Measurements from ENCODE around the gene UBE3D.

The UBE3D gene

DNA sequence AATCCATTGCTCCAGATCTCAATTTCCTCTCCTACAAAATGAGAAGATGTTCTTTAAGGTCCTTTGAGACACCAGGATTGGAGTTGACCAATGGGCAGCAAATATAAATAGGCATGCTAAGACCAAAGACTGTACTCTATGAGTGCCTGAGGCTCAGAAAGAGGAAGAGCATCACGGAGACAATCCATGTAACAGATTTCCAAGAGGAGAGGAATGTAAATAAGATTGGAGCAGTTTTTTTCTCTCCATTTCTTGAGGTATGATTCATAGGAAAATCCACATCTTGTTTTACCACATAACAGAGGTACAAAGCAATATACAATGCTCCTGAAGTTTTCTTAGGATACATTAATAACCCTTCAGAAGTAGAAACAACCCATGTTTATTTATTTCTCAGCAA lies 109.8 kb downstream of the UBE3D start:
- Histone ChIP-seq H3K18ac (ENCODE audit: low read depth in 1 of 2, low read length in 2 of 2) (no peak overlapping the region), H3K14ac (ENCODE audit: low read length in 2 of 2) (no peak overlapping the region), H2BK5ac (ENCODE audit: low read depth, low read length, poor library complexity, severe bottlenecking) (peak overlapping the region; percentile 74), H3K23ac (ENCODE audit: low read length in 2 of 2) (no peak overlapping the region), H4K8ac (ENCODE audit: low read length) (no peak overlapping the region), H3K36me3 (ENCODE audit: control insufficient read depth in 1 of 2, insufficient read depth in 2 of 2, low read depth in 1 of 2, low read length in 2 of 2) (peaks cover 0 to 3% of the 10 kb centered on the region in 2 experiments), H3K4me3 (ENCODE audit: insufficient read depth in 1 of 2, low read depth in 1 of 2, low read length in 2 of 2) (peak overlapping the region in 1 of 2 experiments; percentile 8), H2AFZ (ENCODE audit: low read depth, low read length) (no peak overlapping the region), H3K9ac (ENCODE audit: low read length) (peak overlapping the region; percentile 66), H3K27me3 (ENCODE audit: control insufficient read depth in 1 of 2, insufficient read depth in 1 of 2, low read length in 2 of 2) (no peaks in the 10 kb centered on the region), H2AK5ac (ENCODE audit: low read length, severe bottlenecking) (peak overlapping the region; percentile 24), H2BK120ac (ENCODE audit: low read depth, low read length) (no peak overlapping the region), H3K4me2 (ENCODE audit: low read length, poor library complexity, severe bottlenecking) (peak overlapping the region; percentile 1), H3K4me1 (ENCODE audit: control insufficient read depth, insufficient read depth, low read depth, low read length) (peaks cover 16% of the 10 kb centered on the region), H3K79me1 (replicated peaks; ENCODE audit: low read length, poor library complexity, severe bottlenecking) (peaks cover 4% of the 10 kb centered on the region), H2BK12ac (ENCODE audit: low read length in 2 of 2) (peak overlapping the region in 1 of 2 experiments; percentile 23), H2BK15ac (ENCODE audit: low read depth, poor library complexity, severe bottlenecking) (no peak overlapping the region), H3K27ac (ENCODE audit: low read length, poor library complexity, severe bottlenecking) (peak overlapping the region; percentile 87), H3K4ac (ENCODE audit: low read depth in 1 of 2, low read length in 2 of 2) (no peak overlapping the region), H3K9me3 (ENCODE audit: control insufficient read depth, low read length) (no peaks in the 10 kb centered on the region), H4K91ac (ENCODE audit: low read length) (no peak overlapping the region)
- DNase-seq, result peak; percentile 90
- WGBS, result 0% methylated on average over 1 of the region's 1 CpG

- Histone ChIP-seq H2BK120ac (ENCODE audit: low read depth, low read length) (no peak overlapping the region), H3K14ac (ENCODE audit: low read length in 2 of 2) (no peak overlapping the region), H3K23ac (ENCODE audit: low read length in 2 of 2) (no peak overlapping the region), H2AK5ac (ENCODE audit: low read length, severe bottlenecking) (peak overlapping the region; percentile 33), H3K18ac (ENCODE audit: low read depth in 1 of 2, low read length in 2 of 2) (no peak overlapping the region), H4K91ac (ENCODE audit: low read length) (no peak overlapping the region), H3K79me1 (replicated peaks; ENCODE audit: low read length, poor library complexity, severe bottlenecking) (peaks cover 4% of the 10 kb centered on the region), H2BK12ac (ENCODE audit: low read length in 2 of 2) (peak overlapping the region in 1 of 2 experiments; percentile 63), H3K36me3 (ENCODE audit: control insufficient read depth in 1 of 2, insufficient read depth in 2 of 2, low read depth in 1 of 2, low read length in 2 of 2) (peaks cover 0 to 3% of the 10 kb centered on the region in 2 experiments), H2AFZ (ENCODE audit: low read depth, low read length) (no peak overlapping the region), H3K9me3 (ENCODE audit: control insufficient read depth, low read length) (no peaks in the 10 kb centered on the region), H3K9ac (ENCODE audit: low read length) (peak overlapping the region; percentile 66), H2BK5ac (ENCODE audit: low read depth, low read length, poor library complexity, severe bottlenecking) (peak overlapping the region; percentile 91), H3K4me1 (ENCODE audit: control insufficient read depth, insufficient read depth, low read depth, low read length) (peaks cover 16% of the 10 kb centered on the region), H3K4ac (ENCODE audit: low read depth in 1 of 2, low read length in 2 of 2) (no peak overlapping the region), H3K4me2 (ENCODE audit: low read length, poor library complexity, severe bottlenecking) (no peak overlapping the region), H2BK15ac (ENCODE audit: low read depth, poor library complexity, severe bottlenecking) (no peak overlapping the region), H4K8ac (ENCODE audit: low read length) (no peak overlapping the region), H3K4me3 (ENCODE audit: insufficient read depth in 1 of 2, low read depth in 1 of 2, low read length in 2 of 2) (peak overlapping the region in 1 of 2 experiments; percentile 8), H3K27ac (ENCODE audit: low read length, poor library complexity, severe bottlenecking) (peak overlapping the region; percentile 97), H3K27me3 (ENCODE audit: control insufficient read depth in 1 of 2, insufficient read depth in 1 of 2, low read length in 2 of 2) (no peaks in the 10 kb centered on the region)
- 70% methylated on average over 3 of the region's 4 CpGs for WGBS
- DNase-seq, result peak; percentile 43
These were observed 110.6 kb downstream of the UBE3D start for GRCh38 chr6:82954937-82955577.

DNA sequence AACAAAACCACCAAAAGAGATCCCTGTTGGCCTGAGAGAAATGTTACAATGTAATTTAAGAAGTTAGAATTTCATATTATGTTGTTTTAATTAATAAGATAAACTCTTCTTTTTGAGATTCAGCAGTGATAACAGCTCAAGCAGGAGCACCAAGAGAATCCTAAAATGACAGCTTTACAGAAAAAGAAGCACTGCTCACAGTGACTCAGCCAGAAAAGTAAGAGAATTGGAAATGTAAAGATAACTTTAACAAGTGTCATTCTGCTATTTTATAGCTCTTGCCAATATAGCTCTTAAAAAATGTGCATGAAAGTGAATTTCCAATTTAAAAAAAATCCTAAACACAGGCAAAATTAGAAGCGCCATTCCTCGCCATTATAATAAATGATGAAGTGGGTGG lies 111.3 kb downstream of the UBE3D start:
- H2BK120ac ChIP-seq (ENCODE audit: low read depth, low read length), result no peak overlapping the region

DNA sequence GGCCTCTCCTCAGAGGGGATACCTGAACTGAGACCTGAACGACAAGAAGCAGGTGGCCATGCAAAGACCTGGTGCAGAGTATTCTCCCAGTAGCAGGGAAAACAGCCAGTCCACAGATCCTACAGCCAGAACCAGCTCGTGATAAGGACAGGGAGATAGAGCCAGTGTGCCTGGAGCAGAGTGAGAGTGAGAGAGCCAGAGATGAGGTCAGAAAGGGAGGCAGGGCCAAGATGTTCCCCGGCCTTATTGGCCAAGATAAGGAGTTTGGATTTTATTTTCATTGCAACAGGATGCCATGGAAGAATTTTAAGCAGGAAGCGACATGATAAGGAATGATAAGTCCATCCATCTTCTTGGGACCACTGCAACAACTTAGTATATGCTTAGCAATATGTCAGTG lies 111.8 kb downstream of the UBE3D start:
- H3K79me1 ChIP-seq (replicated peaks; ENCODE audit: low read length, poor library complexity, severe bottlenecking), result peaks cover 4% of the 10 kb centered on the region
- peak overlapping the region in 1 of 2 experiments; percentile 6 for H2BK12ac ChIP-seq (ENCODE audit: low read length in 2 of 2)
- no peak overlapping the region for H3K23ac ChIP-seq (ENCODE audit: low read length in 2 of 2)
- DNase-seq, result no peak
- H4K8ac ChIP-seq (ENCODE audit: low read length), result no peak overlapping the region
- no peak overlapping the region for H2AFZ ChIP-seq (ENCODE audit: low read depth, low read length)
- no peaks in the 10 kb centered on the region for H3K27me3 ChIP-seq (ENCODE audit: control insufficient read depth in 1 of 2, insufficient read depth in 1 of 2, low read length in 2 of 2)
- H3K4me3 ChIP-seq (ENCODE audit: insufficient read depth in 1 of 2, low read depth in 1 of 2, low read length in 2 of 2), result no peak overlapping the region
- H2BK15ac ChIP-seq (ENCODE audit: low read depth, poor library complexity, severe bottlenecking), result no peak overlapping the region
- H2BK5ac ChIP-seq (ENCODE audit: low read depth, low read length, poor library complexity, severe bottlenecking), result no peak overlapping the region
- no peak overlapping the region for H2BK120ac ChIP-seq (ENCODE audit: low read depth, low read length)
- peak overlapping the region; percentile 96 for H2AK5ac ChIP-seq (ENCODE audit: low read length, severe bottlenecking)
- H3K18ac ChIP-seq (ENCODE audit: low read depth in 1 of 2, low read length in 2 of 2), result peak overlapping the region in 1 of 2 experiments; percentile 10
- H3K4me1 ChIP-seq (ENCODE audit: control insufficient read depth, insufficient read depth, low read depth, low read length), result peaks cover 10% of the 10 kb centered on the region
- no peak overlapping the region for H3K9ac ChIP-seq (ENCODE audit: low read length)
- no peak overlapping the region for H4K91ac ChIP-seq (ENCODE audit: low read length)
- no peaks in the 10 kb centered on the region for H3K9me3 ChIP-seq (ENCODE audit: control insufficient read depth, low read length)
- H3K4me2 ChIP-seq (ENCODE audit: low read length, poor library complexity, severe bottlenecking), result no peak overlapping the region
- no peak overlapping the region for H3K27ac ChIP-seq (ENCODE audit: low read length, poor library complexity, severe bottlenecking)
- H3K36me3 ChIP-seq (ENCODE audit: control insufficient read depth in 1 of 2, insufficient read depth in 2 of 2, low read depth in 1 of 2, low read length in 2 of 2), result peaks cover 0 to 3% of the 10 kb centered on the region in 2 experiments
- H3K14ac ChIP-seq (ENCODE audit: low read length in 2 of 2), result peak overlapping the region in 1 of 2 experiments; percentile 94
- H3K4ac ChIP-seq (ENCODE audit: low read depth in 1 of 2, low read length in 2 of 2), result peak overlapping the region in 1 of 2 experiments; percentile 26
- WGBS, result 45% methylated on average over 3 of the region's 4 CpGs

More for the DNA sequence above, 111.3 kb downstream of the UBE3D start:
- Histone ChIP-seq H2AK5ac (ENCODE audit: low read length, severe bottlenecking) (no peak overlapping the region), H3K4me3 (ENCODE audit: insufficient read depth in 1 of 2, low read depth in 1 of 2, low read length in 2 of 2) (no peak overlapping the region), H3K36me3 (ENCODE audit: control insufficient read depth in 1 of 2, insufficient read depth in 2 of 2, low read depth in 1 of 2, low read length in 2 of 2) (peaks cover 0 to 3% of the 10 kb centered on the region in 2 experiments), H3K18ac (ENCODE audit: low read depth in 1 of 2, low read length in 2 of 2) (no peak overlapping the region), H4K8ac (ENCODE audit: low read length) (no peak overlapping the region), H3K4me1 (ENCODE audit: control insufficient read depth, insufficient read depth, low read depth, low read length) (peaks cover 12% of the 10 kb centered on the region), H2BK5ac (ENCODE audit: low read depth, low read length, poor library complexity, severe bottlenecking) (peak overlapping the region; percentile 1), H3K27me3 (ENCODE audit: control insufficient read depth in 1 of 2, insufficient read depth in 1 of 2, low read length in 2 of 2) (no peaks in the 10 kb centered on the region), H3K4ac (ENCODE audit: low read depth in 1 of 2, low read length in 2 of 2) (no peak overlapping the region), H4K91ac (ENCODE audit: low read length) (no peak overlapping the region), H2BK12ac (ENCODE audit: low read length in 2 of 2) (no peak overlapping the region), H2AFZ (ENCODE audit: low read depth, low read length) (no peak overlapping the region), H3K79me1 (replicated peaks; ENCODE audit: low read length, poor library complexity, severe bottlenecking) (peaks cover 4% of the 10 kb centered on the region), H2BK15ac (ENCODE audit: low read depth, poor library complexity, severe bottlenecking) (no peak overlapping the region), H3K9ac (ENCODE audit: low read length) (peak overlapping the region; percentile 36), H3K9me3 (ENCODE audit: control insufficient read depth, low read length) (no peaks in the 10 kb centered on the region), H3K23ac (ENCODE audit: low read length in 2 of 2) (no peak overlapping the region), H3K27ac (ENCODE audit: low read length, poor library complexity, severe bottlenecking) (peak overlapping the region; percentile 97), H3K4me2 (ENCODE audit: low read length, poor library complexity, severe bottlenecking) (no peak overlapping the region), H3K14ac (ENCODE audit: low read length in 2 of 2) (no peak overlapping the region)
- no CpG with 5 or more reads among the region's 2 CpGs for WGBS
- no peak for DNase-seq

All from mesenchymal stem cell (in vitro differentiated cells and primary cell).